GM23248 (cell line): ENCODE results near the gene RNF121.

Experiments used
- EZH2 ChIP-seq: fragments of 200-600 bp; sonication (generic); IDR thresholded peaks from 2 replicates; pipeline ENCODE4 v1.6.1; 2018; ENCODE audit warnings: antibody characterized with exemption, mild to moderate bottlenecking; ENCODE audit not compliant: insufficient read depth, poor library complexity, severe bottlenecking
- EZH2phosphoT487 ChIP-seq: fragments of 200-600 bp; sonication (generic); IDR thresholded peaks from 2 replicates; pipeline ENCODE4 v1.6.1; 2018; ENCODE audit warnings: antibody characterized with exemption, moderate library complexity, mild to moderate bottlenecking, low read depth; ENCODE audit not compliant: insufficient read depth

DNA sequence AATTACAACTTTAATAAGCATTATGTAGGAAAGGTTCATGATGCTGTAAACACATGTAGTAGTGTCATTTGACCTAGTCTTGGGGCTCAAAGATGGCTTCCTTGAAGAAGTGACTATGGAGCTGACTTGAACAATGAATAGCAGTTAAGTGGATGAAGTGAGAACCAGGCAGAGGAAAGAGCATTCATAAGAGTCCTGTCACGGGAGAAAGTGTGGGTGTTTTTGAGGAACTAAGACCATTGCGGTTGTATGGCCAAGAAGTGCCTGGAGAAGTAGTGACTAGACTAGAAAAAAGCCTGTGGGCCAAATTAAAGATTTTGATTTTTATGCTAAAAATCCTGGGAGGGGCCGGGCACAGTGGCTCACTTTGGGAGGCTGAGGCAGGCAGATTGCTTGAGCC lies 62.6 kb downstream of the RNF121 start:
- TF ChIP-seq EZH2 = no peak
- TF ChIP-seq EZH2phosphoT487 = no peak
